HFF-Myc (cell line): Measurements from ENCODE around the gene ZNF516.

Experiments used
- DNase-seq: peaks from one replicate; pipeline ENCODE4 v3.0.0-alpha.2; 2011; ENCODE audit warnings: low read depth; ENCODE audit errors: extremely low read depth
- H3K4me3 ChIP-seq: replicated peaks from 2 replicates; pipeline ENCODE4 v1.5.1; 2011; ENCODE audit warnings: low read depth, mild to moderate bottlenecking, control low read depth, low read length
- CTCF ChIP-seq: IDR thresholded peaks from 2 replicates; pipeline ENCODE4 v1.5.1; 2012; ENCODE audit warnings: mild to moderate bottlenecking, low read depth, low read length, control low read depth; ENCODE audit errors: missing control alignments

Gene ZNF516

DNA sequence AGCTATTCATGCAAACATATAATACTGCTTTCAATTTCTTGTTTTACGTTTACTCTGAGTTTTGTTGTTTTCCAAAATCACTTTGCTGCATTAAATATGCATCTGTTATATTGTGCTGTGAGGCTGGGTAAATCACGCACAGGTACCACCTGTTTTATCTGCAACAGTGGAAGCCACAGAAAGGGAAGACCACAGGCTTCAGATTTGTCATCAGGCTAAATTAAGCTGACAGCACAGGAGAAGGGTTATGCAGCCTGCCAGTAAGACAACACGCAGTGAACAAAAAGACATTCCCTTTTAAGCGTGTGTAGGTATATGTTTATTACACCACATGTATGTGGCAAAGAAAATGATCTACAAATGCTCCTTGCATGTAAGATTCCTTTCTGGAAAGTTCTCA, 38.2 kb downstream of the ZNF516 start:
- DNase-seq: no peak
- no peak for TF ChIP-seq CTCF
- no peak overlapping the region for H3K4me3 ChIP-seq

GRCh38 chr18:76456018-76456750, 38.9 kb downstream of the ZNF516 start:
- DNase-seq: no peak
- no peak overlapping the region for H3K4me3 ChIP-seq

DNA sequence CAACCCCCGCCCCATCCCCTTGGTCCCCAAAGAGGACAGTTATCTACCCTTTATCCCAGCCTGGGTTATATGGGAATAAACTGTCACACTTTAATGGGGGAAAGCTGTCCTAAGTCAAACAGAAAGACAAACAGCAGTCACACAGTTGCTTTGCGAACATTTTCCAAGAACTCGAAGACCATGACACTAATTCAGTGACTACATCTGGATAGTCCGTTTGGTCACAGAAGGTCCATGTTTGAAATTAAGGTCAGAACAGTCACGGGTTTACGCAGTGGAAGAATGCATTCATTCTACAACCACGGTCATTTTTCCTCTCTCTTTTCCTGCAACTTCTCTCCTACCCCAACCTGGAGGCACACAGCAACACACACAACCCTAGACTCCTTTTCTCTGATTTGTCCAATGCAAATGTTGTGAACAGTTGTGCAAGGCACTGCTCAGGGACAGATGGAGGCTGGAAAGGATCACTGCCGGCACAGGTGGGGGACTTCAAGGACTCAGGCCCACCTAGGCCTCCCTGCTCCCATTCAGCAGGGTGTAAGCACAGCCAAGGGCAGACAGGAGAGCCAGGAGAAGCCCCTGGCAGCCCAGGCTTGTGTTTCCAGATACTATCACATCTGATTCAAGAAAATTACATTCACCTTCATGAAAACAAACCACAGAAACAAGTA, 39.9 kb downstream of the ZNF516 start:
- no peak overlapping the region for H3K4me3 ChIP-seq
- DNase-seq: no peak
- no peak for TF ChIP-seq CTCF

More at GRCh38 chr18:76456018-76456750, 38.9 kb downstream of the ZNF516 start:
- TF ChIP-seq CTCF: no peak

DNA sequence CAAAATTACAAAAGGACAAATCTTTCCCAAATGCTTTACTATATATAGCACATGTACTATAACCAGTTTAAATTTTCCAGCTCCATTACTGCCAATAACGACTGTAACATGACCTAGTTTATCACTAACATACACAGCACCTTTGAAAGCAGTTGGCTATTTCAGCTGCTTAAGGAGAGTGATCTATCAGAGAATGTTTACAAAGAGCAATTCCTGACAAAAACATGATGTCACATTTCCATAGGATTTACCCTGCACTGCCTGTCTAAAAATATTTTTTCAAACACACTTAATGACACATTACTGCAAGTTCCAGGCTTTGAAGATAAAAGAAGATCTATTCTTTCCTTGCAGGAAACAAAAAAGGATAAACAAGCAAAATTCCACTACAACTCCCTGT, 40.6 kb downstream of the ZNF516 start:
- DNase-seq: no peak
- TF ChIP-seq CTCF: no peak
- no peak overlapping the region for H3K4me3 ChIP-seq

DNA sequence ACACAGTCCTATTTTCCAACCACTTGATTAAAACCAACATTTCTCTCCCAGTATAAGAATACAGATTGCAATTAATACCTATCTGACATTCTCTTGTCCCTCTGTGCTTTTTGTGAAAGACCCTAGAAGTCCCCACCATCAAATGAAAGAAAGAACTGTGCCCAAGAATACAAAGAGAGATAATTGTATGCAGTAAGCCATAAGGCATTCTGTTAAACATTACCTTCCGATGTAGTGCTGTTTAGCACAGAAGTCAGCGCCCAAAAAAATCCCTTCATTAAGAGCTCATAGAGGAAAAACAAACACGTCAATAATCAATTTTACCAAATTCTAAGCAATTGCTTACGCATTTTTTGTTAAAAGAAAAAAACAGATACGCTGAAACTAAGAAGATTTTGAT, 41.1 kb downstream of the ZNF516 start:
- no peak overlapping the region for H3K4me3 ChIP-seq
- no peak for DNase-seq
- TF ChIP-seq CTCF: no peak

DNA sequence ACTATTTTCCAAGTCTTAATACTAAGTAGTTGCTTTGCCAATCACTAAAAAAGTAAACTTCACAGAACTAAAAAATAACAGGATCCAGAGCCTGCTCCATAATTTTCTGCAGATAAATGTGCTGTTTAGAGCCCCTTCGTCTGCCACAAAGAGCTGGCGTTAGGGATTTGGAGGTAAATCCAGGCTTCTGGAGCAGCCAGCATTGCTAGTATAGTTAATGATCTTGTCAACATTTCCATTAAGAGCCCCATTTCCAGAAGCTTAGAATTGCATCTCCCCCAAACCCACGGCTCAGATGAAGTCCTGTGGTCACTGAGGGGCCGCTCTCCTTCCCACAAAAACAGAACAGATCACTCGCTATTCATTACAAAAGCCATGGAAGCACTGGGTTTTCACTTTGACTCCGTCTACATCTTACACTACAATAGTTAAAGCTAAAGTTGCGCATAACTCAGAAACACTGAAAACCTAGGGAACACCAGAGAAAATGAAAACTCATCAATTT, 41.9 kb downstream of the ZNF516 start:
- DNase-seq: no peak
- no peak overlapping the region for H3K4me3 ChIP-seq
- TF ChIP-seq CTCF: no peak
